ENCODE measurements around the gene IGF2BP2. TPM values are rescaled to one million over a fixed set of nuclear protein-coding genes. Genes with fewer than 3 reads are reported as not detected.

The IGF2BP2 gene
- total RNA-seq, 1 donor from 2014 or later: 147 TPM

DNA sequence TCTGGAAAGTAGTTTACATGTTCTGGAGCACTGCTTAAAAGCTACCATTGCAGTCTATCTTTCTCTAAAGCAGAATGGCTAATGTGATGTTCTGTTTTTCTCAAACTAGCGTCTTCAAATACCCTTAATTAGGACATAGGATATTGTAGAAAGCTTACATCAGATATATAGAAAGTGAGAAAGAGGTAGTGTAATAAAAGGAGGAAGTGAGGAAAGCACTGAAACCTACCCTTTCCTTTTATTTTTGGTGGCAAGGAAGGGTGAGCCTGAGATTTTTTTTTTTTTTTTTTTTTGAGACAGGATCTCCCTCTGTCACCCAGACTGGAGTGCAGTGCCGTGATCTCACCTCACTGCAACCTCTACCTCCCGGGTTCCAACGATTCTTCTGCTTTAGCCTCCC lies 229.3 kb downstream of the IGF2BP2 start:
- no peaks in the 10 kb centered on the region for H4K20me1 ChIP-seq (ENCODE audit: low read depth)
- TF ChIP-seq, protein P1, sequence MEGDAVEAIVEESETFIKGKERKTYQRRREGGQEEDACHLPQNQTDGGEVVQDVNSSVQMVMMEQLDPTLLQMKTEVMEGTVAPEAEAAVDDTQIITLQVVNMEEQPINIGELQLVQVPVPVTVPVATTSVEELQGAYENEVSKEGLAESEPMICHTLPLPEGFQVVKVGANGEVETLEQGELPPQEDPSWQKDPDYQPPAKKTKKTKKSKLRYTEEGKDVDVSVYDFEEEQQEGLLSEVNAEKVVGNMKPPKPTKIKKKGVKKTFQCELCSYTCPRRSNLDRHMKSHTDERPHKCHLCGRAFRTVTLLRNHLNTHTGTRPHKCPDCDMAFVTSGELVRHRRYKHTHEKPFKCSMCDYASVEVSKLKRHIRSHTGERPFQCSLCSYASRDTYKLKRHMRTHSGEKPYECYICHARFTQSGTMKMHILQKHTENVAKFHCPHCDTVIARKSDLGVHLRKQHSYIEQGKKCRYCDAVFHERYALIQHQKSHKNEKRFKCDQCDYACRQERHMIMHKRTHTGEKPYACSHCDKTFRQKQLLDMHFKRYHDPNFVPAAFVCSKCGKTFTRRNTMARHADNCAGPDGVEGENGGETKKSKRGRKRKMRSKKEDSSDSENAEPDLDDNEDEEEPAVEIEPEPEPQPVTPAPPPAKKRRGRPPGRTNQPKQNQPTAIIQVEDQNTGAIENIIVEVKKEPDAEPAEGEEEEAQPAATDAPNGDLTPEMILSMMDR (IDR thresholded peaks at IDR 0.05): no peak
- TF ChIP-seq EZH2phosphoT487 (IDR thresholded peaks at IDR 0.05) (no peak), EZH2 (IDR thresholded peaks at IDR 0.05) (no peak)

DNA sequence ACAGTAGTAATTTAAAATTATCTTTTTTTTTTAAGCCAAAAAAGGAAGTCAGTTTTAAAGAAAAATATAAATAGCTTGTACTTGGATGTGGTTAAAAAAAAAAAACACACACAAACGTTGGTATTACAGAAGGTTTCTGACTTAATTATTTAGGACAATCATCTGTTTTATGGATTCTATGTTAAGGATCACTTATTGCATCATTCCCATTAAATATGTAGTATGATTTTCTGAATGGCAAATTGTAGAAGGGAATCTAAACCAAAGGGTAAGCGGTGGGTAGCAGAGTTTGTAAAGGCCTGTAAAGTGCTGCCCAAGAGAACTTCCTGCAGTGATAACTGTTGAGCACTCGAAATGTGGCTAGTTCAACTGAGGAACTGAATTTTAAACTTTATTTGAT lies 230.8 kb downstream of the IGF2BP2 start:
- no peak overlapping the region for H2AFZ ChIP-seq (replicated peaks)
- no peak for TF ChIP-seq EZH2phosphoT487 (IDR thresholded peaks at IDR 0.05)
- no peak for TF ChIP-seq EZH2 (IDR thresholded peaks at IDR 0.05)
- TF ChIP-seq, protein P1 (IDR thresholded peaks at IDR 0.05): no peak
- no peak overlapping the region for H3K27ac Mint-ChIP-seq
- H3K9me3 ChIP-seq (ENCODE audit: low read depth): no peaks in the 10 kb centered on the region
- H3K27me3 ChIP-seq: no peaks in the 10 kb centered on the region
- H3K36me3 Mint-ChIP-seq: peaks cover 1% of the 10 kb centered on the region
- H3K36me3 ChIP-seq: peaks cover 2% of the 10 kb centered on the region
- no peaks in the 10 kb centered on the region for H3K4me1 Mint-ChIP-seq
- no peaks in the 10 kb centered on the region for H3K27me3 Mint-ChIP-seq (ENCODE audit: insufficient read depth, low read depth)
- no peak overlapping the region for H3K4me2 ChIP-seq
- no peaks in the 10 kb centered on the region for H3F3A ChIP-seq (ENCODE audit: low read depth)
- H3K4me3 Mint-ChIP-seq: no peak overlapping the region
- no peak for DNase-seq (ENCODE audit: low spot score)
- H3K27ac ChIP-seq: no peak overlapping the region
- no peaks in the 10 kb centered on the region for H3K9me3 Mint-ChIP-seq
- H3K9ac ChIP-seq: no peak overlapping the region
- H3K4me3 ChIP-seq: no peak overlapping the region
- H3K4me1 ChIP-seq: no peaks in the 10 kb centered on the region
- no peaks in the 10 kb centered on the region for H4K20me1 ChIP-seq (ENCODE audit: low read depth)
- peaks cover 71% of the 10 kb centered on the region for H3K79me2 ChIP-seq (ENCODE audit: low read depth)

More for the DNA sequence above, 229.3 kb downstream of the IGF2BP2 start:
- no peak overlapping the region for H3K9ac ChIP-seq
- H3K79me2 ChIP-seq (ENCODE audit: low read depth): peaks cover 62% of the 10 kb centered on the region
- no peaks in the 10 kb centered on the region for H3K27me3 ChIP-seq
- no peaks in the 10 kb centered on the region for H3K4me1 ChIP-seq
- H3K4me2 ChIP-seq: no peak overlapping the region
- H3K27me3 Mint-ChIP-seq (ENCODE audit: insufficient read depth, low read depth): no peaks in the 10 kb centered on the region
- no peak overlapping the region for H2AFZ ChIP-seq (replicated peaks)
- DNase-seq (ENCODE audit: low spot score): no peak
- no peaks in the 10 kb centered on the region for H3K4me1 Mint-ChIP-seq
- no peak overlapping the region for H3K27ac Mint-ChIP-seq
- no peaks in the 10 kb centered on the region for H3F3A ChIP-seq (ENCODE audit: low read depth)
- H3K9me3 Mint-ChIP-seq: no peaks in the 10 kb centered on the region
- peaks cover 4% of the 10 kb centered on the region for H3K36me3 ChIP-seq
- H3K9me3 ChIP-seq (ENCODE audit: low read depth): no peaks in the 10 kb centered on the region
- no peak overlapping the region for H3K4me3 Mint-ChIP-seq
- H3K27ac ChIP-seq: no peak overlapping the region
- H3K36me3 Mint-ChIP-seq: peaks cover 1% of the 10 kb centered on the region
- H3K4me3 ChIP-seq: no peak overlapping the region

Small RNAs within 50 kb of the gene (microRNA-seq; reads per million reads assigned to microRNA genes)
- not detected for gene MIR548AQ

Small RNAs within 50 kb of the gene (small RNA-seq; reads per million reads assigned to genes)
- gene AC133473.1: not detected
- gene MIR548AQ: not detected

Other genes starting within 250 kb of the IGF2BP2 start
- 46.5 and 48.4 TPM in 2 replicates for gene SENP2, start 238.7 kb downstream of the IGF2BP2 start, total RNA-seq (ENCODE audit: low replicate concordance)
- 310 and 431 TPM in 2 replicates for gene TRA2B, start 113.0 kb upstream of the IGF2BP2 start, total RNA-seq (ENCODE audit: low replicate concordance)